ENCODE data around the gene ARHGAP19.

ARHGAP19 gene, protein sequence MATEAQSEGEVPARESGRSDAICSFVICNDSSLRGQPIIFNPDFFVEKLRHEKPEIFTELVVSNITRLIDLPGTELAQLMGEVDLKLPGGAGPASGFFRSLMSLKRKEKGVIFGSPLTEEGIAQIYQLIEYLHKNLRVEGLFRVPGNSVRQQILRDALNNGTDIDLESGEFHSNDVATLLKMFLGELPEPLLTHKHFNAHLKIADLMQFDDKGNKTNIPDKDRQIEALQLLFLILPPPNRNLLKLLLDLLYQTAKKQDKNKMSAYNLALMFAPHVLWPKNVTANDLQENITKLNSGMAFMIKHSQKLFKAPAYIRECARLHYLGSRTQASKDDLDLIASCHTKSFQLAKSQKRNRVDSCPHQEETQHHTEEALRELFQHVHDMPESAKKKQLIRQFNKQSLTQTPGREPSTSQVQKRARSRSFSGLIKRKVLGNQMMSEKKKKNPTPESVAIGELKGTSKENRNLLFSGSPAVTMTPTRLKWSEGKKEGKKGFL

DNA sequence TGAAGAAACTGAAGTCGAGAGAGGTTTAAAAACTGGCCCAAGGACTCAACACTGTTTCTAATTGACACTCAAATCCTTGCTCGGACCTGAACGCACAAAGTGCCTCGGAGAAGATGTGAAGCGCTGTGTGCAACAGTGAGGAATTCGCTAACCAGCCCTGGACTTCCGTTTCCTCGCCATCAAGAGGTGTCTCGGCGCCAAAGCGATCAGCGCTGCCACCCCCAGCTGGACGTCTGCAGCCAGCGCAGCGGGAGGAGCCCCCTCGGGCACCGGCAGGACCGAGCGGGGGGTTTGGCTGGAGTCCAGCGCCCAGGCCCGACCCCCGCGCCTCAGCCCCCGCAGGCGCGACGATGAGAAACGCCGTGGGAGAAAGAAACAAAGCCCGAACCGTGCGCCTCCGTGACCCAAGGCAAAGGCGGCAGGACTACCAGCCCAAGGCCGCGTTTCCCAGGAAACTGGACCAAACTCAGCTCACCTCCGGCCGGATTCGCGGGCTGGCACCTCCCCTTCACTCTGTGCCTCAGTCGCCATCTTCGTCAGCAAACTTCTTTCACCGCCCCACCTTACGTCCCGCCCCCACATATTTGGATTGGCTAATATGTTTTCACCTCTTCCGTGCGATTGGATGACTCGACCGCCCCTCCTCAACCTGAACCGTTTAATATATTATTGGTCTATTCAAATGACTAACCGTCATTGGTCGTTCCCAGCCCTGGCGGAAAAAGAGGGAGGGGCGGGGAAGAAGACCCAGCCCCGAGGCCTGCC is at the start of gene ARHGAP19:
TSS of gene ARHGAP19 (minus strand) at position 541 of the 765 bp plus-strand sequence. CDS start at position 531, 10 bp downstream.
- DNase-seq (ENCODE audit: low read depth): peak; percentile 97
- H3K4me3 ChIP-seq (ENCODE audit: low read depth, low read length): peak within 1 kb of the TSS; percentile 96
- in situ Hi-C loops (cut with HindIII; ENCODE audit: low sequenced_read_pairs): no loop called here
- TF ChIP-seq, protein P1, sequence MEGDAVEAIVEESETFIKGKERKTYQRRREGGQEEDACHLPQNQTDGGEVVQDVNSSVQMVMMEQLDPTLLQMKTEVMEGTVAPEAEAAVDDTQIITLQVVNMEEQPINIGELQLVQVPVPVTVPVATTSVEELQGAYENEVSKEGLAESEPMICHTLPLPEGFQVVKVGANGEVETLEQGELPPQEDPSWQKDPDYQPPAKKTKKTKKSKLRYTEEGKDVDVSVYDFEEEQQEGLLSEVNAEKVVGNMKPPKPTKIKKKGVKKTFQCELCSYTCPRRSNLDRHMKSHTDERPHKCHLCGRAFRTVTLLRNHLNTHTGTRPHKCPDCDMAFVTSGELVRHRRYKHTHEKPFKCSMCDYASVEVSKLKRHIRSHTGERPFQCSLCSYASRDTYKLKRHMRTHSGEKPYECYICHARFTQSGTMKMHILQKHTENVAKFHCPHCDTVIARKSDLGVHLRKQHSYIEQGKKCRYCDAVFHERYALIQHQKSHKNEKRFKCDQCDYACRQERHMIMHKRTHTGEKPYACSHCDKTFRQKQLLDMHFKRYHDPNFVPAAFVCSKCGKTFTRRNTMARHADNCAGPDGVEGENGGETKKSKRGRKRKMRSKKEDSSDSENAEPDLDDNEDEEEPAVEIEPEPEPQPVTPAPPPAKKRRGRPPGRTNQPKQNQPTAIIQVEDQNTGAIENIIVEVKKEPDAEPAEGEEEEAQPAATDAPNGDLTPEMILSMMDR (IDR thresholded peaks at IDR 0.05; ENCODE audit: low read depth, low read length, missing control alignments): no peak

DNA sequence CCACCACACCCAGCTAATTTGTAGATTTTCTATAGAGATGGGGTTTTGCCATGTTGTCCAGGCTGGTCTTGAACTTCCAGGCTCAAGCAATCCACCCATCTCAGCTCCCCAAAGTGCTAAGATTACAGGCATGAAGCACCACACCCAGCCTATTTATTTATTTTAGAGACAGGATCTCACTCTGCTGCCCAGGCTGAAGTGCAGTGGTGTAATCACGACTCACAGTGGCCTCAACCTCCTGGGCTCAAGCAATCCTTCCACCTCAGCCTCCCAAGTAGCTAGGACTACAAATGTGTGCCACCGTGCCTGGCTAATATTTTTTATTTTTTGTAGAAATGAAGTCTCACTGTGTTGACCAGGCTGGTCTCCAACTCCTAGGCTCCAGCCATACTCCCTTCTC is 49.0 kb upstream of the ARHGAP19 start:
- in situ Hi-C loops (cut with HindIII; ENCODE audit: low sequenced_read_pairs): no loop called here
- no peak for DNase-seq (ENCODE audit: low read depth)
- no peak overlapping the region for H3K4me3 ChIP-seq (ENCODE audit: low read depth, low read length)
- TF ChIP-seq, protein P1 (IDR thresholded peaks at IDR 0.05; ENCODE audit: low read depth, low read length, missing control alignments): no peak

DNA sequence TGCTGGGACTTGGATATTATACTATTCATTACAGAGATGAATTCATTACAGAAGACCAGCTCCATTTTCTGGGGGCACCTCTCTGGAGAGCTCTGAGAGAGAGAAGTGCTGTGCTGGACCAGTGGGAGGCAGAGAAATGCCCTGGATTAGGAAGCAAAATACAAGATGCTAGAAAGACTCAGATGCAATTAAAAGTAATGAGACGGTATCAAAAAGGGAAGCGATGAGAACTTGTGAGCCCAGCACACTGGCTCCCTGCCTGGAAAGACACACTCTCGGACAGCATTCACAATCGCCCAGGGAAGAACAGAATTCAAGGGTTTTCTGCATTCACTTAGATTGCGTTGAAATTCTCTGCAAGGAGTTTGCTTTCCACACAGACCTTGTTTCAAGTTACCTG is 45.6 kb upstream of the ARHGAP19 start:
- H3K4me3 ChIP-seq (ENCODE audit: low read depth, low read length): no peak overlapping the region
- in situ Hi-C loops (cut with HindIII; ENCODE audit: low sequenced_read_pairs): no loop called here
- DNase-seq (ENCODE audit: low read depth): no peak
- TF ChIP-seq, protein P1 (IDR thresholded peaks at IDR 0.05; ENCODE audit: low read depth, low read length, missing control alignments): no peak

DNA sequence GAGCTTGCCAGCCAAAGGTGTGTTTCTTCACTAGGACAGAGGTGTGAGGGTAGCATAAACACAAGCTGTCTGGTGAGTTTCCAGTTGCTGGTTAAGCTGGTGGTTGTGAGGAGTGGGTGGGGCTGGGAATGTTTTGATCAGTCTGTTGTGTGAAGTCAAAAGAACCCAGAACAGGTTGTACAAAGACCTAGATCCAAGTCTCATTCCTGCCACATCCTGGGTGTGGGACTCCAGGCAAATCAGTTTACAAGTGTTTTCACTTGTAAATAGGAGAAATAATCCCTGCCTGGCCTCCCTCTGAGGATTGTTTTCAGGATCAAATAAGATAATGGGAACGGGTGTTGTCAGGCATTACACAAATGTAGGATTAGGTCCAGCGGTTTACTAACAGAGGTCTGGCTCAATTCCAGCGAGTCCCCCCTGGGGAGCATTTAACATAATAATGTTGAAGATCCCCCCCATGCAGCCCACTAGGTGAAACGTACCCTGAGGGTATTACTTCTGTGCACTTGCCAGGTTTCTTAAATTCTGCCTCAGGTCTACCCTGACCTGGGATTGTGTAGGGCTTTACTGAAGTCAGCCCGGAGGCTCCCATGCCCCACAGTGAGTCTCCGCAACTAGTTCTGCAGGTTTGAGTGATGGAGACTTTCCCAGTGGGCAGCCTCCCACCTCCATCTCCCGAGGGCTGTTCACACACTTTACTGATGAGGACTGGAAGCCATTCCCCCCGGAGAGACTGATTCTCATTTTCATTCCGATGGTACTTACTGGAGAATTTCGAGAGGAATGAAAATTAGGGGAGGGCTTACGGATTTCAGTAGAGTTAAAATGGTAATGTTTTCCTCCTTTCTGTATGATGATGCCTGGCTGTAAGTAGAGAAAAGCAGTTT is 44.8 kb upstream of the ARHGAP19 start:
- in situ Hi-C loops (cut with HindIII; ENCODE audit: low sequenced_read_pairs): no loop called here
- no peak for DNase-seq (ENCODE audit: low read depth)
- H3K4me3 ChIP-seq (ENCODE audit: low read depth, low read length): no peak overlapping the region
- TF ChIP-seq, protein P1 (IDR thresholded peaks at IDR 0.05; ENCODE audit: low read depth, low read length, missing control alignments): no peak

DNA sequence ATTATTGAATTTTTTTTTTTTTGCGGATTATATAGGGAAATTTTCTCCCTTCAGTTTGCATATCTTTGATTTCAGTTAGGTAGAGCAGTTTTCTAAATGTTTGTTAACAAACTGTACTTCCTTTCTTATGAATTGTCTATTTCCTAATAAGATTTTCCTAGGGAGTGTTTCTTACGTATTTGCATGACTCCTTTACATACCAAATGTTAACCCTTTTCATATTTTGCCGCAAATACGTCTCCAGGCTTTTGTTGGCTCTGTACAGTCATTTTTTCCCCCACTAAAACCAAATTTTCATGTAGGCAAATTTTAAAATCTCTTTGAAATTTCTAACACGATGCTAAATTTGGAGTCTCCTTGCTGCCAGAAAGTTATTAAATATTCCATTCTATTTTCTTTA is 44.0 kb upstream of the ARHGAP19 start:
- TF ChIP-seq, protein P1 (IDR thresholded peaks at IDR 0.05; ENCODE audit: low read depth, low read length, missing control alignments): no peak
- in situ Hi-C loops (cut with HindIII; ENCODE audit: low sequenced_read_pairs): no loop called here
- no peak overlapping the region for H3K4me3 ChIP-seq (ENCODE audit: low read depth, low read length)
- DNase-seq (ENCODE audit: low read depth): no peak

DNA sequence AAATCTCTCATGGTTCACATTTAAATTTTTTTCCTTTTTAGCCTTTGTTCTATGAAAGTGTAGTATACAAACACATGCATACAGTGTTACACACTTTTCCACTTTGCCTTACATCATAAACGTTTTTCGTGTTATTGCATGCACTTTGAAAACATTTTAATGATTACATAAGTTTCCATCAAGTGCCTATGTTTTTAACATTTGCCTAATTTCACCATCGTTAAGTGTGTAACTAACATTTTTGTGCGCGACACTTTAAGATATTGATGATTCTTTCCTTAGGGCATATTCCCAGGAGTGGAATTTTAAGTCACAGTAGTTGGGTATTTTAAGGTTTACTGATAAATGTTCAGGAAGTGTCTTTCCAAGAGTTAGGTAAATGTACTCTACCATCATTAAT is 43.6 kb upstream of the ARHGAP19 start:
- DNase-seq (ENCODE audit: low read depth): no peak
- TF ChIP-seq, protein P1 (IDR thresholded peaks at IDR 0.05; ENCODE audit: low read depth, low read length, missing control alignments): no peak
- in situ Hi-C loops (cut with HindIII; ENCODE audit: low sequenced_read_pairs): no loop called here
- H3K4me3 ChIP-seq (ENCODE audit: low read depth, low read length): no peak overlapping the region
